NCI-H2227 (cell line): Measurements from ENCODE around the gene LYG1.
"Not testable (repeated sequence)": the region's sequence is repeated elsewhere in the genome, so short reads cannot be mapped to it uniquely, and the experiment has no call there.

ENCODE experiments used
- DNase-seq: peaks from one replicate; lab custom pipeline; 2025; ENCODE audit not compliant: unreplicated experiment; lab: John Stamatoyannopoulos, UW

LYG1 gene

DNA sequence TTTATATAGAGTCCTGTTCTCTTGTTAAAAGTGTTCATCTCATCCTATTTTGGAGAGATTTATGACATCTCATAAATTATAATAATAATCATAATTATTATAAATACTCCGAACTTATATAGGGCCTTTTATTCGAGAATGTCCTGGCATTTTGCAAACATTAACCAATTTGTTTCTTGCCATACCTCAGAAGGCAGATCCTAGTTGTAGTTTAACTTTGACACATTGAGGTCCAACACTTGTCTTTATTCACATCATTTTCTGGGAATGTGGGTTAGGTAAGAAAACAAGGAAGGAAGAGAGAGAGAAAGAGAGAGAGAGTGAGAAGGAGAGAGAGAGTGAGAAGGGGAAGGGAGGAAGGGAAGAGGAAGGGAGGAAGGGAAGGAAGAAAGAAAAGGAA lies at the start of gene LYG1:
Gene LYG1 (minus strand): TSS at position 101 of the 400 bp plus-strand sequence. CDS start 5,527 bp downstream, outside the sequence.
- not testable (repeated sequence) for DNase-seq

- no peak for DNase-seq
Observed at GRCh38 chr2:99350194-99350593, 49.2 kb upstream of the LYG1 start.

DNA sequence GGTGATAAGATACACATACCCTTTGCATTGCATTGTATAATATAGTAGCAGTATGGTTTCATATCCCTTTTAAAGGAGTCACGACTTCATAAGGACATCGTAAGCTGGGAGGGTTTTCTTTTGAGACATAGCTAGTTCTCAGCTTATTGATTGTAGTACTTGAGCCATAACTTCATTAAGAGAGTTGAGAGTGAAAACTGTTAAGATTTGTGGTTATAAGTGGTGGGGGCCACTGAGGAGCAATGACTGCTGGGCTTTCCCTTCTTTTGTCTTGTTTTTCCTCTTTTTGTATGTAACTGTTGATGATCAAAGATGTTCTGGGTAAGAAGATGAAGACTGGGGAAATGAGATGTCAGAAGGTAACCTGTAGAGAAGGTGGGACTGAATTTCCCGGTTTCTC lies 47.2 kb upstream of the LYG1 start:
- no peak for DNase-seq

DNA sequence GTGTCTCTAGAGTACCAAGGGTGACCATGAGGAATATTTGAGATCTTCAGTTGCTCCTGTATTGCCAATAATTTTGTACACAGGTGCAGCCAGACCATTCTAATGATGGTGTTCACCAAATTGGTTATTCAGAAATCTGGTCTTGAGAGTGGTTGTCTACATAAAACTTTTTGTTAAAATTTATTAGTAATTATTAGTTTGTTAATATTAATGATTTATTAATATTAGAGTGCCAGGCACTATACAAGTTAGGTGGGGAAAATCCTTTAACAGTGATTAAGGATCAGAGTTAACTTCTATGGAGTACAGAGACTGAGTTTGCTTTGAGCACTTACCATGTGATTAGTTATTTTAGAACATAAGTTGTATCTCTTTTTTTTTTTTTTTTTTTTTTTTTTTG lies 45.2 kb upstream of the LYG1 start:
- no peak for DNase-seq

DNA sequence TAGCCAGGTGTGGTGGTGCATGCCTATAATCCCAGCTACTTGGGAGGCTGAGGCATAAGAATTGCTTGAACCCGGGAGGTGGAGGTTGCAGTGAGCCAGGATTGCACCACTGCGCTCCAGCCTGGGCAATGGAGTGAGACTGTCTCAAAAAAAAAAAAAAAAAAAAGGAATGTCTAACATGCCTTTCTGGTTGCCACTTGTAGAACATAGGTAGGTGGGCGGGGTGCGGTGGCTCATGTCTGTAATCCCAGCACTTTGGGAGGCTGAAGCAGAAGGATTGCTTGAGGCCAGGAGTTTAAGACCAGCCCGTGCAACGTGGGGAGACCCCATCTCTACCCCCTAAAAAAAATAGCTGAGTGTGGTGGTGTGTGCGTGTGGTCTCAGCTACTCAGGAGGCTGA lies 44.4 kb upstream of the LYG1 start:
- not testable (repeated sequence) for DNase-seq

DNA sequence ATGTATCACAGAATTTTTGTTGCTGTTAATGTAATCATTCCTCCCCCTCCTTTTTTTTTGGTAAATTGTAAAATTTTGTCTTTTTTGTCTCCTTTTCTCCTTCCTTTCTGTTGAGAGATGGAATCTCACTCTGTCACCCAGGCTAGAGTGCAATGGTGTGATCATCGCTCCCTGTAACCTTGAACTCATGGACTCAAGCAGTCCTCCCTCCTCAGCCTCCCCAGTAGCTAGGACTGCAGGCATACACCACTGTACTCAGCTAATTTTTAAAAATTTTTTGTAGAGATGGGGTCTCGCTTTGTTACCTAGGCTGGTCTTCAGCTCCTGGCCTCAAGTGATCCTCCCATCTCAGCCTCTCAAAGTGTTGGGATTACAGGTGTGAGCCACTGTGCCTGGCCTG lies 41.5 kb upstream of the LYG1 start:
- DNase-seq, result no peak

GRCh38 chr2:99340669-99341236 lies 39.8 kb upstream of the LYG1 start:
- DNase-seq, result no peak

- DNase-seq, result peak; percentile 11
Observed at GRCh38 chr2:99338029-99338585, 37.1 kb upstream of the LYG1 start.

GRCh38 chr2:99337113-99338028 lies 36.4 kb upstream of the LYG1 start, which contains the start of gene EIF5B:
TSS of gene EIF5B (plus strand) at chr2:99337389. CDS start at chr2:99337555, 166 bp downstream.
- DNase-seq, result peak; percentile 99

DNA sequence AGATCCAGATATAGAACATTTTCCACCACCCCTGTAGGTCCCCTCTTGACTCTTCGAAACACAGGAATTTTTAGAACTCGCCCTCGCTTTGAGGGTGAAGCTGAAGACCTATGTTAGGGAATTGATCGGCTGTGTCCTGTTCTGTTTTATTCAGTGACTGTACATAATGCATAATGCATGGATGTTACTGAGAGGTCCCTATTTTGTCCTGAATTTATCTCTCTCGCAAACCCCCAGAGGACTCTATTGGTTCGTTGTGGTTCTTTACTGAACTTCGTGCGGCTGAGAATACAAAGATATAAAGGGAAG lies 35.8 kb upstream of the LYG1 start:
- DNase-seq, result no peak

DNA sequence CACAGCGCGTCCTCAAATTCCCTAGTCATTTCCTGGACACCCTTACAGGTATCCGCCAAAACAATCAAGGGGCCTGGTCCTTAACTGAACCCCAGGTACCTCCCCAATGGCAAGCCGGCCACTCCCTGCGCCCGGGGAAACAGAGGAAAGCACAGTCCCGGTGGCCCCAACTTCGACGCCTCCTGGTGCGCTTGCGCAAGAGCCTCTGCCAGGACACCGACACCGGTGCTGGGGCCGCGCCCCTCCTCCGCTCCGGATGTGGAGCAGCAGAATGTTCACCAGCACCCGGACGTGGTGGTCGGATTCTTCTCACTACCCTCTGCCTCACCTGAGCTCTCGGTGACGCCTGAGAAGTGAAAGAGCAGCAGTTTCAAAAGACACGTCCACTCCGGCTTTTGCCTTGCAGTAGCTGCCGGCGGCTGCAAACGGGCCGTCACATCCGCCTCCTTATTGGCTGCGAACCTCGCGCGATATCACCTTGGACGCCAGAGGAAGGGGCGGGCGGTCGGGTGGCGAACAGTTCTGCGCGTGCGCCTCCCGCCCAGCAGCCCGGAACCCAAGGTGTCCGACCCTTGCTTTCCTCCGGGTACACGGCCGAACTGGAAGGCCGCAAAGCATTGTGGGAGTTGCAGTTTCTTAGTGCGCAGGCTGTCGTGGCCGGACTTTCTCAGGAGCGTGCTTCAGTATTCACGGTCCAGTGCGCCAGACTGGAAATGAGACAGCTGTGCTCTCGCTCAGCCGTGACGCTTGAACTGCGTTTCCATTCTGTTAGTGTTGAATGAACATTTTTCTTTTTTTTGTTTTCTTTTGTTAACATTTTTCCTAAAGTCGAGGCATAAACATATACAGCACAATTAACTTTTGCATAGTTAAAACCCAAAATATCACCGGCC lies 35.2 kb upstream of the LYG1 start, which contains the start of gene TXNDC9:
Gene TXNDC9 (minus strand): TSS at position 423 of the 893 bp plus-strand sequence. CDS start 3,123 bp downstream, outside the sequence.
- DNase-seq, result peak; percentile 100

GRCh38 chr2:99325384-99325783 lies 24.4 kb upstream of the LYG1 start:
- no peak for DNase-seq

GRCh38 chr2:99317873-99318200 lies 16.8 kb upstream of the LYG1 start:
- not testable (repeated sequence) for DNase-seq

DNA sequence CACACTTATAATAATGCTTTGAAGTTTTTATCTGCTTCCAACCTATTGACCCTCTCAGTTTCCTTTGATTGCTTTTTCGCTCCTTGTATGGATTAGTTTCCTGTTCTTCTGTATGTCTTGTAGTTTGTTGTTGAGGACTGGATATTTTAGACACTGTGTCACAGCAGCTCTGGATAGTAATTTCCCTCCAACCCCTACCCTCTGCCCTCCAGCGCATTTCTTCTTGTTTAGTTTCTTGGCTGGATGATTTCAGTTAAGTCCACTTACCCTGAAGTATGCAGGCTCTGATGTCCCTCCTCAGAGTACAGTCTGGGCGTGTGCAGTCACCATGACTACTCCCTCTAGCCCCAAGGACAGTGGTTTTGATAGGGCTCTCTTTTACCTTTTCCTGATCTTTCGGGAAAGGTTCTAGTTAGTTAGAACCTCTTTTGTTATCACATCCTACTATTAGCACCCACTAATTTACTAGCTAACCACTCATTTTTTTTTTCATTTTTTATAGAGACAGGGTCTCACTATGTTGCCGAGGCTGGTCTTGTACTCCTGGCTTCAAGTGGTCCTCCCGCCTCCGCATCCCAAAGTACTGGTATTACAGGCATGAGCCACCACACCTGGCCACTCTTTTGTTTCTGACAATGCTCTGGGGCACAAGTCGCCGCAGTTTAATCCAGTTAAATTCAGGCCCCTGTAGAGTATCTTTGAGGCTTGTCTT lies 16.3 kb upstream of the LYG1 start:
- DNase-seq, result no peak

DNA sequence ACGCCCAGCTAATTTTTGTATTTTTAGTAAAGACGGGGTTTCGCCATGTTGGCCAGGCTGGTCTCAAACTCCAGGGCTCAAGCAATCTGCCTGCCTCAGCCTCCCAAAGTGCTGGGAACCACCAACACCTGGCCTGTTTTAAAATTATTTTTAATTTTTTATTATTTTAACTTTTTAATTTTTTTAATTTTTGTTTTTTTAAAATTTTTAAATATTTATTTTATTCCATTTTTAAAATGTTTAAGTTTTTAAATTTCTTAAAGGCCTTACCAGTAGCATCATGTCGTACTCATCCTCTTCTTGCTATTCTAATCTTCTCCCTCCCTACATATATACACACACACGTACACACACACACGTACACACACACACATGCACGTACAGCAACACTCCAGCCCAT lies 1.4 kb downstream of the LYG1 start:
- no peak for DNase-seq

- DNase-seq, result no peak
Observed at GRCh38 chr2:99297994-99298393, 3.0 kb downstream of the LYG1 start.

DNA sequence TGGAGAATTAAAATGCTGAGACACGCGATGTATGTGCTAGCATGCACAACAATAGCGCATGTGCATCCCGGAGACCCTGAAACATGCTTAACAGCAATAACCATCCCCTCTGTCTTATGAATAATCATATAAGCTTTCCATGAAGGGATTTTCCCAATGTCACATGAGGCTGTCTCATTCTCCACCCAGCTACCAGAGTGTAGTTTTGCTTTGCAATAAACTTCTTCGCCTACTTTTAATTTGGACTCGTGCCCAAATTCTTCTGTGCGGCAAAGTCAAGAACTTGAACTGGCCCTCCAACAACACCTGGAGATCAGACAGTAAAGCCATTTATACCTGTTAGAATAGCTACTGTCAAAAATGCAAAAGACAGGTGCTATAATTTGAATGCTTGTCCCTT lies 15.5 kb downstream of the LYG1 start:
- no peak for DNase-seq

DNA sequence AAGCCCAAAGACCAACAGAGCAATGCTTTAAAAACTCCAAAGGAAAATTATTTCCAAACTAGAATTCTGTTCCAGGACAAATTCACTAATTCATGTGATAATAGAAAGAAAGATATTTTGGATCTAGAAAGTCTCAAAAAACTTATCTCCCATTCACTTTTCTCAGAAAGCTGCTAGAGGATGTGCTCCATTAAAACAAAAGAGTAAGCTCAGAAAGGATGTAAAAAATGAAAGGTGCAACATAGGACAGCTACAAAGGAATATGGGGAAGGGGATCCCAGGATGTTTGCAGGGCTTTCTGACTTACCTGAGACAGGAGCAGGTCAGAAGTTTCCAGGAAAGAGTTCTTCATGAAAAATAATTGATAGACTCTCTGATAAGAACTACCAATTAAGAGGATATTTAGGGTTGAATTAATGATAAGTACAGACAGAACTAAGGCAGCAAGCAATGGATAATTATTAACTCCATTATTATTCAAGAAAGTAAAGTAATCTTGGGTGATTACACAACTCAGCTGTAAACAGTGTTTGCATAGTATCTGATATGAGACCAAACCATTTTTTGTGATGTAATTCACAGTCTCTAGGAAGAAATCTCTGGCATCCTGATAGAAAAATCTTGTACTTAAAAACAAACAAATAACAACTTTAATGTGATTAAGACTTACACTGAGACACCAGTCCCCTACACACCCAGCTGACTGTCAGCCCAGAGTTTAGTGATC lies 20.9 kb downstream of the LYG1 start:
- DNase-seq, result no peak

GRCh38 chr2:99278793-99279291 lies 22.2 kb downstream of the LYG1 start:
- no peak for DNase-seq
